ENCODE results near the gene PIK3R6. TPM values are rescaled to one million over a fixed set of nuclear protein-coding genes. Genes with fewer than 3 reads are reported as not detected.

PIK3R6 gene
- total and polyA plus RNA-seq, 2 of the 13 experiments (the other 11 are each of a cell fraction or from before 2014, with no cell fraction given): not detected

- TF ChIP-seq ZNF513 (CRISPR knock-in tag; conservative IDR thresholded peaks at IDR 0.05): no peak
- no peak for TF ChIP-seq IKZF4 (CRISPR knock-in tag; IDR thresholded peaks at IDR 0.05; ENCODE audit: borderline replicate concordance, low read depth, not compliant biosample characterization)
- no peak for TF ChIP-seq HMGXB3 (CRISPR knock-in tag; IDR thresholded peaks at IDR 0.05; ENCODE audit: borderline replicate concordance)
- TF ChIP-seq ZNF737 (CRISPR knock-in tag; IDR thresholded peaks at IDR 0.05; ENCODE audit: borderline replicate concordance): no peak
- no peak for TF ChIP-seq HOMEZ (CRISPR knock-in tag; IDR thresholded peaks at IDR 0.05; ENCODE audit: low read depth)
- TF ChIP-seq ZNF839 (CRISPR knock-in tag; IDR thresholded peaks at IDR 0.05; ENCODE audit: borderline replicate concordance): no peak
- no peak for TF ChIP-seq SMARCE1 (IDR thresholded peaks at IDR 0.05; ENCODE audit: borderline replicate concordance)
These were observed 47.1 kb upstream of the PIK3R6 start (continued) for GRCh38 chr17:8914554-8914953.

All from HepG2 (cell line).